HFF-Myc (cell line): Measurements from ENCODE around the gene FBXO24.
A peak's percentile ranks its signal among the peaks of the same experiment; 100 is the strongest.

ENCODE experiments used
- DNase-seq: peaks from one replicate; pipeline ENCODE4 v3.0.0-alpha.2; 2011; ENCODE audit warnings: low read depth; ENCODE audit errors: extremely low read depth
- H3K4me3 ChIP-seq: replicated peaks from 2 replicates; pipeline ENCODE4 v1.5.1; 2011; ENCODE audit warnings: low read depth, mild to moderate bottlenecking, control low read depth, low read length
- TF ChIP-seq, protein P1 (sequence below): IDR thresholded peaks from 2 replicates; pipeline ENCODE4 v1.5.1; 2012; ENCODE audit warnings: mild to moderate bottlenecking, low read depth, low read length, control low read depth; ENCODE audit errors: missing control alignments

FBXO24 gene

GRCh38 chr7:100607111-100607510, 21.0 kb downstream of the FBXO24 start:
- TF ChIP-seq, protein P1, sequence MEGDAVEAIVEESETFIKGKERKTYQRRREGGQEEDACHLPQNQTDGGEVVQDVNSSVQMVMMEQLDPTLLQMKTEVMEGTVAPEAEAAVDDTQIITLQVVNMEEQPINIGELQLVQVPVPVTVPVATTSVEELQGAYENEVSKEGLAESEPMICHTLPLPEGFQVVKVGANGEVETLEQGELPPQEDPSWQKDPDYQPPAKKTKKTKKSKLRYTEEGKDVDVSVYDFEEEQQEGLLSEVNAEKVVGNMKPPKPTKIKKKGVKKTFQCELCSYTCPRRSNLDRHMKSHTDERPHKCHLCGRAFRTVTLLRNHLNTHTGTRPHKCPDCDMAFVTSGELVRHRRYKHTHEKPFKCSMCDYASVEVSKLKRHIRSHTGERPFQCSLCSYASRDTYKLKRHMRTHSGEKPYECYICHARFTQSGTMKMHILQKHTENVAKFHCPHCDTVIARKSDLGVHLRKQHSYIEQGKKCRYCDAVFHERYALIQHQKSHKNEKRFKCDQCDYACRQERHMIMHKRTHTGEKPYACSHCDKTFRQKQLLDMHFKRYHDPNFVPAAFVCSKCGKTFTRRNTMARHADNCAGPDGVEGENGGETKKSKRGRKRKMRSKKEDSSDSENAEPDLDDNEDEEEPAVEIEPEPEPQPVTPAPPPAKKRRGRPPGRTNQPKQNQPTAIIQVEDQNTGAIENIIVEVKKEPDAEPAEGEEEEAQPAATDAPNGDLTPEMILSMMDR, result no peak
- H3K4me3 ChIP-seq, result no peak overlapping the region
- no peak for DNase-seq

DNA sequence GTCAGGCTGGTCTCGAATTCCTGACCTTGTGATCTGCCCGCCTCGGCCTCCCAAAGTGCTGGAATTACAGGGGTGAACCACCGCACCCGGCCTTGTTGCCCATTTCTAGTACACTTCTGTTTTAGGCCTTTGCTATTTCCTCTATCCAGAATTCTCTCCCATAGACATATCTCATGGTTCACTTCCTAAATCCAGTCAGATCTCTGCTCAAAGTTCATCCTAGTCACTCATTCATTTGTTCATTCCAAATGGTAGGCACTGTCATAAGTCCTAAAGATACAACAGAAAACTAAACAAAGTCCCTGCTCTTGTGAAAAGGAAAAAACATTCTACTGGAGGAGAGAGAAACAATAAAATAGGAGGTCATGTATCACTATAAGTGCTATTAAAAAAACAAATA, 23.8 kb downstream of the FBXO24 start:
- H3K4me3 ChIP-seq, result no peak overlapping the region
- DNase-seq, result no peak
- TF ChIP-seq, protein P1, result no peak

- TF ChIP-seq, protein P1, result no peak
- peak; percentile 99 for DNase-seq
- peak within 1 kb of the TSS; percentile 51 for H3K4me3 ChIP-seq
Measured at GRCh38 chr7:100611983-100612729, 26.0 kb downstream of the FBXO24 start, which contains the start of gene MOSPD3. TSS of gene MOSPD3 (plus strand) at chr7:100612540. CDS start at chr7:100612792, 252 bp downstream.

DNA sequence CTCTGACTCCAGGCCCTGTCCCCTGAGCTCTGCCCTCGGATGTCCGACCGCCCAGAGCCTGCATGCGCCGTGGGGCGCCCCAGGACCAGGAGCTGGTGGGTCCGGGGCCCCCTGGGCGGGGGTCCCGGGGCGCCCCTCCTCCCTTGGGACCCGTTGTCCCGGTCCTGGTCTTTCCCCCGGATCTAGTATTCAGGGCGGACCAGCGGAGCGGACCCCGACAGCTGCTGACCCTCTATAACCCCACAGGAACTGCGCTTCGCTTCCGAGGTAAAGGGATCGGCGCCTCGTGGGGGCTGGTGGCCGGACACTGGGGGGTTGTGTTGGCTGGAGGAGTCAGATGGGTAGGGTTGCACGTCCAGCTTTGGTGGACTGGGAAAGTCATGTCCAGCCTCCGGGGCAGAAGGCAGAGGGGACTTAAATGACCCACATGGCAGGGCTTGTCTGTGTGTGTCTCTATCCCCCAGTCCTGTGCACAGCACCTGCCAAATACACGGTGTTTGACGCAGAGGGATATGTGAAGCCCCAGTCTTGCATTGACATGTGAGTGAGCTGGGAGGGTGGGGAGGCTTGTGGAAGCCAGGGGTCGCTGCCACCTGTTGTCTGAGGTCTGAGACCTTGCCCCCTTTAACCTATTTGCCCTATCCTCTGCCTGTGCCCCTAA, 26.7 kb downstream of the FBXO24 start:
- no peak for DNase-seq
- TF ChIP-seq, protein P1, result no peak
- peak overlapping the region; percentile 51 for H3K4me3 ChIP-seq

DNA sequence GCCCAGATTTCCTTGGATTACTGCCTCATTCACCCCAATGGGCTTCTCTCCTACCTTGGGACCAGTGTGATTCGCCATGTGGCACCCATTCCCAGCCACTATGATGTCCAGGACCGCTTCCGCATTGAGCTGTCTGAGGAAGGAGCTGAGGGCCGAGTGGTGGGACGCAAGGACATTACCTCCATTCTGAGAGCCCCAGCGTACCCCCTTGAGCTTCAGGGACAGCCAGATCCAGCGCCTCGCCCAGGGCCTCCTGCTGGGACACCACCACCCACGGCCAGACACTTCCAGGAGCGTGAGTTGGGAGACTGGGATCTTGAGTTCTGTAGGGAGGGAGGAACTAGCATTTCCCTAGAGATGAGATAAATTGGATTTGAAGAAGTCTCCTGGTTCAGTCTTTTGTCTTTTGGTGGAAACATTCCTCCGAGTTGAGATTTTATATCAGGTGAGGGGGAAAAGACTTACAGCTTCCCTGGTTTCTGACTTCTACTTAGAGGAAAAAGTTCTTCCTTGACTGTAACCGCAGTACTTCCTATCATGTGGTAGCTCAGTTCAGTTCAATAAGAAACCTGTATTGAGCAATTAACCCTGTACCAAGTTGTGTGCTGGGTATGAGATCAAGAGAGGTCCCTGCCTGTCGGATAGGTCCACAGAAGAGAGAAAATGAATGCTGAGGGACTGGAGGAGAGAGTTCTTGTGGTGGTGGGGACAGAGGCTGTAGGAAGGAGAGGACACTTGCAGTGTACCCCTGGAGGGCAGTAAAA, 27.5 kb downstream of the FBXO24 start:
- H3K4me3 ChIP-seq, result peak overlapping the region; percentile 51; the same call in 1 of the 2 replicates
- DNase-seq, result no peak
- TF ChIP-seq, protein P1, result no peak

DNA sequence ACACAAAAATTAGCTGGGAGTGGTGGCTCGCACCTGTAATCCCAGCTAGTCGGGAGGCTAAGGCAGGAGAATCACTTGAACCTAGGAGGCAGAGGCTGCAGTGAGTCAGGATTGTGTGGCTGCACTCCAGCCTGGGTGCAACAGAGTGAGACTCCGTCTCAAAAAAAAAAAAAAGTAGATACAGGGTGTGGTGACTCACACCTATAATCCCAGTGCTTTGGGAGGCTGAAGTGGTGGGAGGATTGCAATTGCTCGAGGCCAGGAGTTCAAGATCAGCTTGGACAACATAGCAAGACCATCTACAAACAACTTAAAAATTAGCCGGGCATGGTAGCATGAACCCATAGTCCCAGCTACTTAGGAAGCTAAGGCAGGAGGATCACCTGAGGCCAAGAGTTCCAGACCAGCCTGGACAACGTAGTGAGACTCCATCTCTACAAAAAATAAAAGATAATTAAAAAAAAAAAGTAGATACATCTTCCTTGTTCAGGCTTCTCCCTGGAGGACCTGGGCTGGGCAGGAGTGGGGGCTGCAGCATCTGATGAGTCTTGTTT, 28.3 kb downstream of the FBXO24 start:
- TF ChIP-seq, protein P1, result no peak
- no peak for DNase-seq
- no peak overlapping the region for H3K4me3 ChIP-seq
